NCI-H460 (cell line): ENCODE results near the gene CD247. TPM values are rescaled to one million over a fixed set of nuclear protein-coding genes. Genes with fewer than 3 reads are reported as not detected.
"Not testable (repeated sequence)": the region's sequence is repeated elsewhere in the genome, so short reads cannot be mapped to it uniquely, and the experiment has no call there.

Experiments used
- DNase-seq: peaks from one replicate; pipeline ENCODE4 v3.0.0-alpha.2; 2016; ENCODE audit warnings: low read depth; ENCODE audit errors: extremely low read depth
- polyA plus RNA-seq: library from polyadenylated mRNA; depleted of rRNA; stranded (reverse); fragments of >200 nt; gene quantifications from 2 replicates; pipeline ENCODE4 v1.2.3, GENCODE V29; 2014; cell fraction: nucleus; rRNA removed
- total RNA-seq: library from RNA; depleted of rRNA; stranded (reverse); fragments of >200 nt; shearing (Covaris generic); gene quantifications from 2 replicates; pipeline ENCODE4 v1.2.3, GENCODE V29; 2014; rRNA removed

Gene CD247
- 0.47 TPM in 1 of 2 replicates, not detected in the other for total RNA-seq
- 0.13 TPM in 1 of 2 replicates, not detected in the other for polyA plus RNA-seq

GRCh38 chr1:167518331-167518700, at the start of gene CD247:
Gene CD247, minus strand, starts transcription at chr1:167518529. Its CDS starts 64 bp downstream, at chr1:167518465.
- no peak for DNase-seq

- DNase-seq: no peak
Measured at GRCh38 chr1:167567663-167568062, 49.3 kb upstream of the CD247 start.

GRCh38 chr1:167566766-167567165, 48.4 kb upstream of the CD247 start:
- no peak for DNase-seq

- DNase-seq: no peak
Measured at GRCh38 chr1:167565922-167566321, 47.6 kb upstream of the CD247 start.

GRCh38 chr1:167564612-167565270, 46.4 kb upstream of the CD247 start:
- no peak for DNase-seq

- DNase-seq: no peak
Measured at GRCh38 chr1:167563579-167564246, 45.4 kb upstream of the CD247 start.

- DNase-seq: no peak
Measured at GRCh38 chr1:167562702-167563101, 44.4 kb upstream of the CD247 start.

- DNase-seq: no peak
Measured at GRCh38 chr1:167561753-167562152, 43.4 kb upstream of the CD247 start.

- peak; percentile 83 for DNase-seq
Measured at GRCh38 chr1:167555971-167556714, 37.8 kb upstream of the CD247 start.

GRCh38 chr1:167555072-167555471, 36.7 kb upstream of the CD247 start:
- not testable (repeated sequence) for DNase-seq

GRCh38 chr1:167554028-167554779, 35.9 kb upstream of the CD247 start:
- DNase-seq: no peak

GRCh38 chr1:167553136-167554027, 35.1 kb upstream of the CD247 start, which contains the start of gene CREG1:
Gene CREG1, minus strand, starts transcription at chr1:167553762.
- DNase-seq: peak; percentile 96

- DNase-seq: no peak
Measured at GRCh38 chr1:167551362-167551761, 33.0 kb upstream of the CD247 start.

GRCh38 chr1:167548059-167548932, 30.0 kb upstream of the CD247 start:
- peak; percentile 72 for DNase-seq

GRCh38 chr1:167546935-167547334, 28.6 kb upstream of the CD247 start:
- no peak for DNase-seq

GRCh38 chr1:167545349-167545748, 27.0 kb upstream of the CD247 start:
- no peak for DNase-seq

- DNase-seq: no peak
Measured at GRCh38 chr1:167544447-167545093, 26.2 kb upstream of the CD247 start.
